Measurements from ENCODE around the gene KHDC1L. TPM values are rescaled to one million over a fixed set of nuclear protein-coding genes. Genes with fewer than 3 reads are reported as not detected.

KHDC1L gene
- total RNA-seq, 1 experiment from 2014 or later = not detected

DNA sequence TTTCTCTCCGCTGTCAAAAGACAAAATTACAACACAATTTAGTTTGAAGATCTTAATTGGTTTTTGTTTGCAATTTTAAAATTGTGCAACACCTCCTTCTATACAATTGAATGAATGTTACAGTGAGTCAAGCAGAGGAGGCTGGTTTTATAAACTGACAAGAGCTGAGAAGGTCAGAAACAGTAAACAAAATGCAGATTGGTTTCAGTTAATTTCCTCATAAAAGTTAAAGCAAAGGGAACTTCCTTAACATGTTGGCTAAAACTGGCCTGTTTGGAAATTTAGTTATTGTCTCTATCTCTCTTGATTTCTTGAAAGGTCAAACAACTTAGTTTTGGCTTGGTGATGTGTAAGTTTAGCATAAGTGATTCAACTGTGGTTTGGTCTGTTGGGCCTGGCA lies 22.2 kb downstream of the KHDC1L start:
- Histone ChIP-seq H3K36me3 (ENCODE audit: control insufficient read depth, insufficient read depth, low read length) (no peaks in the 10 kb centered on the region), H3K27me3 (ENCODE audit: control insufficient read depth, insufficient read depth, low read length) (no peaks in the 10 kb centered on the region), H3K4me1 (ENCODE audit: control insufficient read depth, insufficient read depth, low read length) (no peaks in the 10 kb centered on the region), H3K4me3 (ENCODE audit: low read depth in 2 of 2, low read length in 2 of 2) (no peak overlapping the region), H3K9me3 (ENCODE audit: control insufficient read depth, insufficient read depth, low read depth, low read length) (no peaks in the 10 kb centered on the region), H3K27ac (ENCODE audit: low read length) (no peak overlapping the region)
- DNase-seq (ENCODE audit: low read depth, low spot score) = no peak
- ATAC-seq = no peak
- intact Hi-C loops (cut with micrococcal nuclease; ENCODE audit: unreplicated experiment) = no loop called here
- POLR2A ChIA-PET = no interaction called here
- no TSS peak for BruUV-seq (replicated peaks)
- TF ChIP-seq POLR2AphosphoS5 (IDR thresholded peaks at IDR 0.05; ENCODE audit: low read depth, low read length) = no peak
- TF ChIP-seq, protein P1, sequence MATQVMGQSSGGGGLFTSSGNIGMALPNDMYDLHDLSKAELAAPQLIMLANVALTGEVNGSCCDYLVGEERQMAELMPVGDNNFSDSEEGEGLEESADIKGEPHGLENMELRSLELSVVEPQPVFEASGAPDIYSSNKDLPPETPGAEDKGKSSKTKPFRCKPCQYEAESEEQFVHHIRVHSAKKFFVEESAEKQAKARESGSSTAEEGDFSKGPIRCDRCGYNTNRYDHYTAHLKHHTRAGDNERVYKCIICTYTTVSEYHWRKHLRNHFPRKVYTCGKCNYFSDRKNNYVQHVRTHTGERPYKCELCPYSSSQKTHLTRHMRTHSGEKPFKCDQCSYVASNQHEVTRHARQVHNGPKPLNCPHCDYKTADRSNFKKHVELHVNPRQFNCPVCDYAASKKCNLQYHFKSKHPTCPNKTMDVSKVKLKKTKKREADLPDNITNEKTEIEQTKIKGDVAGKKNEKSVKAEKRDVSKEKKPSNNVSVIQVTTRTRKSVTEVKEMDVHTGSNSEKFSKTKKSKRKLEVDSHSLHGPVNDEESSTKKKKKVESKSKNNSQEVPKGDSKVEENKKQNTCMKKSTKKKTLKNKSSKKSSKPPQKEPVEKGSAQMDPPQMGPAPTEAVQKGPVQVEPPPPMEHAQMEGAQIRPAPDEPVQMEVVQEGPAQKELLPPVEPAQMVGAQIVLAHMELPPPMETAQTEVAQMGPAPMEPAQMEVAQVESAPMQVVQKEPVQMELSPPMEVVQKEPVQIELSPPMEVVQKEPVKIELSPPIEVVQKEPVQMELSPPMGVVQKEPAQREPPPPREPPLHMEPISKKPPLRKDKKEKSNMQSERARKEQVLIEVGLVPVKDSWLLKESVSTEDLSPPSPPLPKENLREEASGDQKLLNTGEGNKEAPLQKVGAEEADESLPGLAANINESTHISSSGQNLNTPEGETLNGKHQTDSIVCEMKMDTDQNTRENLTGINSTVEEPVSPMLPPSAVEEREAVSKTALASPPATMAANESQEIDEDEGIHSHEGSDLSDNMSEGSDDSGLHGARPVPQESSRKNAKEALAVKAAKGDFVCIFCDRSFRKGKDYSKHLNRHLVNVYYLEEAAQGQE (IDR thresholded peaks at IDR 0.05; ENCODE audit: insufficient read depth in 1 of 2, low read depth in 2 of 2, low read length in 1 of 2) = no peak
- TF ChIP-seq TCF7L2 (IDR thresholded peaks at IDR 0.05; ENCODE audit: low read depth, low read length) = no peak
- no peak for TF ChIP-seq SIN3A (IDR thresholded peaks at IDR 0.05; ENCODE audit: borderline replicate concordance, insufficient read depth, low read depth, low read length)
- TF ChIP-seq, protein P2, sequence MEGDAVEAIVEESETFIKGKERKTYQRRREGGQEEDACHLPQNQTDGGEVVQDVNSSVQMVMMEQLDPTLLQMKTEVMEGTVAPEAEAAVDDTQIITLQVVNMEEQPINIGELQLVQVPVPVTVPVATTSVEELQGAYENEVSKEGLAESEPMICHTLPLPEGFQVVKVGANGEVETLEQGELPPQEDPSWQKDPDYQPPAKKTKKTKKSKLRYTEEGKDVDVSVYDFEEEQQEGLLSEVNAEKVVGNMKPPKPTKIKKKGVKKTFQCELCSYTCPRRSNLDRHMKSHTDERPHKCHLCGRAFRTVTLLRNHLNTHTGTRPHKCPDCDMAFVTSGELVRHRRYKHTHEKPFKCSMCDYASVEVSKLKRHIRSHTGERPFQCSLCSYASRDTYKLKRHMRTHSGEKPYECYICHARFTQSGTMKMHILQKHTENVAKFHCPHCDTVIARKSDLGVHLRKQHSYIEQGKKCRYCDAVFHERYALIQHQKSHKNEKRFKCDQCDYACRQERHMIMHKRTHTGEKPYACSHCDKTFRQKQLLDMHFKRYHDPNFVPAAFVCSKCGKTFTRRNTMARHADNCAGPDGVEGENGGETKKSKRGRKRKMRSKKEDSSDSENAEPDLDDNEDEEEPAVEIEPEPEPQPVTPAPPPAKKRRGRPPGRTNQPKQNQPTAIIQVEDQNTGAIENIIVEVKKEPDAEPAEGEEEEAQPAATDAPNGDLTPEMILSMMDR (IDR thresholded peaks at IDR 0.05) = no peak
- in situ Hi-C loops (cut with HindIII; ENCODE audit: low pct_unique_long_range_greater_than_20kb, low sequenced_read_pairs) = no loop called here
- CTCF ChIA-PET = no interaction called here

DNA sequence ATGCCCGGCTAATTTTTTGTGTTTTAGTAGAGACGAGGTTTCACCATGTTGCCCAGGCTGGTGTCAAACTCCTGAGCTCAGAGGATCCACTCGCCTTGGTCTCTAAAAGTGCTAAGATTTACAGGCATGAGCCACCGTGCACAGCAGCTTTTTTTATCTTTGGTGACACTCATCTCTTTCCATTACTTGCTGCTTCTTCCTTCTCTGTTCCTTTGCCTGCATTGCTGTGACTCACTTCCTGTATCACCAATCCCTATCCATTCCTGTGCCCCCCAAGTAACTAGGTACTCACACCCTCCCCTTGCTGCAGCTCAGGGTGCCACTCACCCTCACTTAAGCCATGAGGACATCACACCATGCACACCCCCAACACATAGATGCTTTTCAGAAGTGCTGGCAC lies 24.6 kb downstream of the KHDC1L start:
- BruUV-seq (replicated peaks) = no TSS peak
- Histone ChIP-seq H3K27ac (ENCODE audit: low read length) (no peak overlapping the region), H3K9me3 (ENCODE audit: control insufficient read depth, insufficient read depth, low read depth, low read length) (no peaks in the 10 kb centered on the region), H3K4me3 (ENCODE audit: low read depth in 2 of 2, low read length in 2 of 2) (no peak overlapping the region), H3K36me3 (ENCODE audit: control insufficient read depth, insufficient read depth, low read length) (no peaks in the 10 kb centered on the region), H3K27me3 (ENCODE audit: control insufficient read depth, insufficient read depth, low read length) (no peaks in the 10 kb centered on the region), H3K4me1 (ENCODE audit: control insufficient read depth, insufficient read depth, low read length) (no peaks in the 10 kb centered on the region)
- ChIA-PET CTCF (interaction anchor here (0.6 kb wide), 1 partner anchor 67 kb away, joined by 3 read pairs; no protein-coding TSS in a partner anchor), POLR2A (no interaction called here)
- 0 out of 2 replicates have a peak, but pooled peaks have one; percentile 24 for ATAC-seq
- TF ChIP-seq POLR2AphosphoS5 (IDR thresholded peaks at IDR 0.05; ENCODE audit: low read depth, low read length) (no peak), TCF7L2 (IDR thresholded peaks at IDR 0.05; ENCODE audit: low read depth, low read length) (no peak), SIN3A (IDR thresholded peaks at IDR 0.05; ENCODE audit: borderline replicate concordance, insufficient read depth, low read depth, low read length) (no peak)
- TF ChIP-seq, protein P2 (IDR thresholded peaks at IDR 0.05) = no peak
- TF ChIP-seq, protein P1 (IDR thresholded peaks at IDR 0.05; ENCODE audit: insufficient read depth in 1 of 2, low read depth in 2 of 2, low read length in 1 of 2) = no peak
- DNase-seq (ENCODE audit: low read depth, low spot score) = no peak
- intact Hi-C loops (cut with micrococcal nuclease; ENCODE audit: unreplicated experiment) = no loop called here
- in situ Hi-C loops (cut with HindIII; ENCODE audit: low pct_unique_long_range_greater_than_20kb, low sequenced_read_pairs) = no loop called here

Data from Panc1 (cell line).